GM23248 (cell line): ENCODE measurements around the gene DIP2C.

Source experiments
- EZH2 ChIP-seq: fragments of 200-600 bp; sonication (generic); IDR thresholded peaks from 2 replicates; pipeline ENCODE4 v1.6.1; 2018; ENCODE audit warnings: antibody characterized with exemption, mild to moderate bottlenecking; ENCODE audit not compliant: insufficient read depth, poor library complexity, severe bottlenecking
- EZH2phosphoT487 ChIP-seq: fragments of 200-600 bp; sonication (generic); IDR thresholded peaks from 2 replicates; pipeline ENCODE4 v1.6.1; 2018; ENCODE audit warnings: antibody characterized with exemption, moderate library complexity, mild to moderate bottlenecking, low read depth; ENCODE audit not compliant: insufficient read depth

DNA sequence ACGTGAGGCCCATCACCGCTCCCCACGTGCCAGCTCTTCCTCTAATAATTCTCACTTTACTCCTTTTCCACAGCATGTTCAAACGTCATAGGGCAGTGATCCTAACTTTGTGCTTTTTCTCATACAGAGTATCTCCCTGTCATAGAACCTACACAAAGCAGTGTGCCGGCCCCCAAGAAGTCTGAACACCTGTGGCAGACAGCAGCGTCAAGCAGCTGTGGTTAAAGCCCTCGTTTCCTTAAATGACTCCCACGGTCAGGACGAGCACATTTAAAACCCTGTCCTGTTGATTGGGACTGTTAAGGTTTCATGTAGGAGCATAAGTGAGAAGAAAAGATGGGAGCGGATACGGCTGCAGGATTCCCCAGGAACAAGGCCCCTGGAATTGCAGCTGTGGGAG lies 267.2 kb downstream of the DIP2C start:
- TF ChIP-seq EZH2: no peak
- TF ChIP-seq EZH2phosphoT487: no peak
